Measurements from ENCODE around the gene MLXIP. TPM values are rescaled to one million over a fixed set of nuclear protein-coding genes. Genes with fewer than 3 reads are reported as not detected.
"Not testable (repeated sequence)": the region's sequence is repeated elsewhere in the genome, so short reads cannot be mapped to it uniquely, and the experiment has no call there.

MLXIP gene
- total RNA-seq, 4 donors from 2014 or later: 99.5 to 302 (median 151) TPM

DNA sequence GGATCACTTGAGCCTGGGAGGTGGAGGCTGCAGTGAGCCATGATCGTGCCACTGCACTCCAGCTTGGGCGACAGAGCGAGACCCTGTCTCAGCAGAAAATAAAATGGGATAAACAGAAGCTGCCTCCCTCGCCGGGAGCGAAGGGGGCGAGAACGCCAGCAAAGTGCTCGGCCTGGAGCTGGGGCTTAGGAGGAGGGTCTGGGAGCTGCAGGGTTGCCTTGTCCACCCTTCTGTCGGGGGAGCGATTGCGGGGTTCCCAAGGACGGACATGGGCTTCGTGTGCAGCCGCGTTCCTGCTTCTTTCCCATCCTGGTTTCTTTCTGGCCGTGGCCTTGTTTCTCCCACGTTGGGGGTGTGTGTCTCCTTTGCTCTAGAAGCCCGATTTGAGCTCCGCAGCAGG is 27.9 kb upstream of the MLXIP start:
- Histone ChIP-seq H3K4me1 (peaks cover 12 to 31% (median 16%) of the 10 kb centered on the region in 4 donors), H3K27ac (peak overlapping the region; percentile 44 to 75 (median 65)), H3K36me3 (no peaks in the 10 kb centered on the region), H3K9me3 (no peaks in the 10 kb centered on the region), H3K4me3 (no peak overlapping the region), H3K27me3 (no peaks in the 10 kb centered on the region)
- intact Hi-C loops (cut with DNase I; ENCODE audit: low total_unique reads): no loop called here
- in situ Hi-C loops (cut with MboI; ENCODE audit: low pct_ligation_motif_present in 1 of 4, low pct_unique_long_range_greater_than_20kb in 1 of 4, low sequenced_read_pairs in 3 of 4): loop anchor here in 3 of 4 donors (5.0 to 10.0 kb wide), 3 partner anchors 74 to 144 kb away; no protein-coding TSS in a partner anchor
- no peak for DNase-seq
- 84 to 93% methylated on average over 15 to 20 of the region's 20 CpGs for WGBS, 2 donors (ENCODE audit: low coverage in 1 of 2)
- no peak for TF ChIP-seq EP300 (IDR thresholded peaks at IDR 0.05; ENCODE audit: low read depth)

GRCh38 chr12:122051231-122051876 is 27.2 kb upstream of the MLXIP start:
- Histone ChIP-seq H3K4me1 (peaks cover 12 to 31% (median 16%) of the 10 kb centered on the region in 4 donors), H3K9me3 (no peaks in the 10 kb centered on the region), H3K36me3 (no peaks in the 10 kb centered on the region), H3K4me3 (no peak overlapping the region), H3K27ac (peak overlapping the region; percentile 44 to 75 (median 65)), H3K27me3 (no peaks in the 10 kb centered on the region)
- intact Hi-C loops (cut with DNase I; ENCODE audit: low total_unique reads): no loop called here
- 38 to 50% methylated on average over 1 to 13 of the region's 14 CpGs for WGBS, 2 donors (ENCODE audit: low coverage in 1 of 2)
- TF ChIP-seq EP300 (IDR thresholded peaks at IDR 0.05; ENCODE audit: low read depth) (no peak), POLR2AphosphoS5 (IDR thresholded peaks at IDR 0.05) (no peak), CTCF (IDR thresholded peaks at IDR 0.05) (no peak), POLR2A (IDR thresholded peaks at IDR 0.05) (no peak)
- no peak for DNase-seq
- in situ Hi-C loops (cut with MboI; ENCODE audit: low pct_ligation_motif_present in 1 of 4, low pct_unique_long_range_greater_than_20kb in 1 of 4, low sequenced_read_pairs in 3 of 4): loop anchor here in 3 of 4 donors (5.0 to 10.0 kb wide), 3 partner anchors 73 to 143 kb away; no protein-coding TSS in a partner anchor

DNA sequence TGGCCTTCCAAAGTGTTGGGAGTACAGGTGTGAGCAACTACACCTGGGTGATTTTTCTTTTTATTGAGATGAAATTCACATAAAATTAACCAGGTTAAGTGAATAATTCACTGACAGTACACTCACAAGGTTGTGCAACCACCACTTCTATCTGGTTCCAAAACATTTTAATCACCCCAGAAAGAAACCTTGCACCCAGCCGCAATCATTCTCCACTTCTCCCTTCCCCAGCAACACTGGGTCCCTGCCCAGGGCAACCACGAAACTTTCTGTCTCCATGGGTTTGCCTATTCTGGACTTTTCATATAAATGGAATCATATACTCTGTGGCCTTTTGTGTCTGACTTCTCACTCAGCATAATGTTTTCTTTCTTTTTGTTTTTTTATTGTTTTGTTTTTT is 26.3 kb upstream of the MLXIP start:
- Histone ChIP-seq H3K4me1 (peaks cover 12 to 31% (median 16%) of the 10 kb centered on the region in 4 donors), H3K36me3 (no peaks in the 10 kb centered on the region), H3K27me3 (no peaks in the 10 kb centered on the region), H3K27ac (peak overlapping the region in 2 of 4 donors; percentile 75), H3K9me3 (no peaks in the 10 kb centered on the region), H3K4me3 (no peak overlapping the region)
- in situ Hi-C loops (cut with MboI; ENCODE audit: low pct_ligation_motif_present in 1 of 4, low pct_unique_long_range_greater_than_20kb in 1 of 4, low sequenced_read_pairs in 3 of 4) (loop anchor here in 3 of 4 donors (5.0 to 10.0 kb wide), 3 partner anchors 73 to 143 kb away; no protein-coding TSS in a partner anchor), intact Hi-C loops (cut with DNase I; ENCODE audit: low total_unique reads) (no loop called here)
- WGBS, 2 donors (ENCODE audit: low coverage in 1 of 2): 66 to 88% methylated on average over 2 of the region's 2 CpGs
- DNase-seq: no peak
- TF ChIP-seq POLR2AphosphoS5 (IDR thresholded peaks at IDR 0.05) (no peak), CTCF (IDR thresholded peaks at IDR 0.05) (no peak), EP300 (IDR thresholded peaks at IDR 0.05; ENCODE audit: low read depth) (no peak), POLR2A (IDR thresholded peaks at IDR 0.05) (no peak)

GRCh38 chr12:122054842-122055520 is 23.6 kb upstream of the MLXIP start:
- in situ Hi-C loops (cut with MboI; ENCODE audit: low pct_ligation_motif_present in 1 of 4, low pct_unique_long_range_greater_than_20kb in 1 of 4, low sequenced_read_pairs in 3 of 4) (loop anchor here (5.0 to 10.0 kb wide), 4 partner anchors 67 to 140 kb away; no protein-coding TSS in a partner anchor), intact Hi-C loops (cut with DNase I; ENCODE audit: low total_unique reads) (loop anchor here (2.0 kb wide), 1 partner anchor 68 kb away; no protein-coding TSS in a partner anchor)
- Histone ChIP-seq H3K4me1 (peaks cover 12 to 48% (median 30%) of the 10 kb centered on the region in 4 donors), H3K4me3 (no peak overlapping the region), H3K27me3 (no peaks in the 10 kb centered on the region), H3K9me3 (no peaks in the 10 kb centered on the region), H3K36me3 (no peaks in the 10 kb centered on the region), H3K27ac (peak overlapping the region in 3 of 4 donors; percentile 7 to 20 (median 8))
- no peak for TF ChIP-seq EP300 (IDR thresholded peaks at IDR 0.05; ENCODE audit: low read depth)
- TF ChIP-seq POLR2AphosphoS5 (IDR thresholded peaks at IDR 0.05): no peak
- TF ChIP-seq CTCF (IDR thresholded peaks at IDR 0.05): no peak
- no peak for TF ChIP-seq POLR2A (IDR thresholded peaks at IDR 0.05)
- no peak for DNase-seq
- WGBS, 2 donors (ENCODE audit: low coverage in 1 of 2): 92% methylated on average over 27 of the region's 27 CpGs; no CpG with 5 or more reads in 1 of the 2 donors

- in situ Hi-C loops (cut with MboI; ENCODE audit: low pct_ligation_motif_present in 1 of 4, low pct_unique_long_range_greater_than_20kb in 1 of 4, low sequenced_read_pairs in 3 of 4): loop anchor here in 3 of 4 donors (5.0 to 10.0 kb wide), 3 partner anchors 66 to 138 kb away; no protein-coding TSS in a partner anchor
- WGBS, 2 donors (ENCODE audit: low coverage in 1 of 2): 94 to 100% methylated on average over 1 to 7 of the region's 7 CpGs
- H3K27me3 ChIP-seq; H3K36me3 ChIP-seq; H3K4me3 ChIP-seq; DNase-seq; intact Hi-C loops (cut with DNase I; ENCODE audit: low total_unique reads); H3K9me3 ChIP-seq: not testable (repeated sequence)
- Histone ChIP-seq H3K27ac (peak overlapping the region; percentile 7 to 87 (median 27)), H3K4me1 (peaks cover 7 to 43% (median 28%) of the 10 kb centered on the region in 4 donors)
Measured at GRCh38 chr12:122056406-122056805, 22.1 kb upstream of the MLXIP start.

Measured in transverse colon (tissue), 4 donors.